IPS-15b (cell line): ENCODE results near the gene BAZ1B.
"Not testable (repeated sequence)": the region's sequence is repeated elsewhere in the genome, so short reads cannot be mapped to it uniquely, and the experiment has no call there.

ENCODE experiments used
- H3K27me3 ChIP-seq: one replicate; pipeline ENCODE4 v1.6.1; 2013; ENCODE audit warnings: low read length; ENCODE audit not compliant: control insufficient read depth, insufficient read depth
- H3K36me3 ChIP-seq: one replicate; pipeline ENCODE4 v1.6.1; 2013; ENCODE audit warnings: low read length; ENCODE audit not compliant: control insufficient read depth, insufficient read depth
- H3K4me1 ChIP-seq: one replicate; pipeline ENCODE4 v1.6.1; 2013; ENCODE audit warnings: mild to moderate bottlenecking, low read length; ENCODE audit not compliant: control insufficient read depth, insufficient read depth
- H3K4me3 ChIP-seq: one replicate; pipeline ENCODE4 v1.5.1; 2013; ENCODE audit warnings: low read depth, low read length
- H3K9ac ChIP-seq: one replicate; pipeline ENCODE4 v1.6.1; 2013; ENCODE audit warnings: low read depth, mild to moderate bottlenecking, low read length
- H3K9me3 ChIP-seq: one replicate; pipeline ENCODE4 v1.6.1; 2013; ENCODE audit warnings: mild to moderate bottlenecking, low read length; ENCODE audit not compliant: control insufficient read depth, insufficient read depth

Gene BAZ1B

DNA sequence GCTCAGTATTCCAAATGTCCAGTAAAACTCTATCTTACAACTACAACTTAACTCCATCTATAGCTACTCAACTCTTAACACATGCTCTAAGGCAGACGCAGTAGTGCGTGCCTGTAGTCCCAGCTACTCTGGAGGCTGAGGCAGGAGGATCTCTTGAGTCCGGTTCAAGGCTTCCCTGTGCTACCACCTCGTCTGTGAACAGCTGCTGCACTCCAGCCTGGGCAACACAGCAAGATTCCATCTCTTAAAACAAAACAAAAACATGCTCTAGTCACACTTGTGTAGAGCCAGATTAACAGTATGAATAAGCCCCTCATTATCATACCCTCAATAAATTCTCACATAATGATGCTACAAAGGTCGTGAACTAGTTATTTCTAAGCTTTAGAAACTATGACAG is 3.6 kb downstream of the BAZ1B start:
- Histone ChIP-seq H3K4me1 (no peaks in the 10 kb centered on the region), H3K27me3 (no peaks in the 10 kb centered on the region), H3K9ac (no peak overlapping the region), H3K9me3 (no peaks in the 10 kb centered on the region), H3K4me3 (peak overlapping the region; percentile 10), H3K36me3 (peaks cover 21% of the 10 kb centered on the region)

DNA sequence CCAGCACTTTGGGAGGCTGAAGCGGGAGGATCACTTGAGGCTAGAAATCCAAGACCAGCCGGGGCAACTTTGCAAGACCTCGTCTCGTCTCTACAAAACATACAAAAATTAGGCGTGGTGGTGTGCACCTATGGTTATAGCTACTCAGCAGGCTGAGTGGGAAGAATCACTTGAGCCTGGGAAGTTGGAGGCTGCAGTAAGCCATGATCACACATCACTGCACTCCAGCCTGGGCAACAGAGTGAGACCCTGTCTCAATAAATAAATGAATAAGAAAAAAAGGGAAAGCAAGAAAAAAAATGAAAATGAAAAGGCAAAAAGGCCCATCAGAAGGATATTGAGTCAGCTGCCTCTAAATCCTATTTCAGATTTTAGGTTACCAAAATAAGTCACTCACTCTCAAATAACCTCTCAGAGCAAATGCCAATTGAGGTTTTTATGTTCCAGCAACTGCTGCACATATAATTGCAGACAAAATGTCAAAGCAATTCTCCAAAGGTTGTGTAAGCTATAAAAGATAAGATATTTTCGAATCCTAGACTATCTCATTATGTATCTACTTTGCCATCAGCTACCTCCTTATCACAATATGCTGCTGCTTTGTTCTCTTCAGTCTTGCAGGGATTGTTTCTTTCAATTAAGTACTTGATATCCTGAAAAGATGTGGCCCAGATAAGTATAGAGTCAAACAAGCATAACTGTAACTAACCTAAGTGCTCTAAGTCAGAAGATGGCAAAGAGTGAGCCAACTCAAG is 4.7 kb downstream of the BAZ1B start:
- Histone ChIP-seq H3K4me3 (no peak overlapping the region), H3K9me3 (no peaks in the 10 kb centered on the region), H3K9ac (no peak overlapping the region), H3K36me3 (peaks cover 25% of the 10 kb centered on the region), H3K4me1 (no peaks in the 10 kb centered on the region), H3K27me3 (no peaks in the 10 kb centered on the region)

DNA sequence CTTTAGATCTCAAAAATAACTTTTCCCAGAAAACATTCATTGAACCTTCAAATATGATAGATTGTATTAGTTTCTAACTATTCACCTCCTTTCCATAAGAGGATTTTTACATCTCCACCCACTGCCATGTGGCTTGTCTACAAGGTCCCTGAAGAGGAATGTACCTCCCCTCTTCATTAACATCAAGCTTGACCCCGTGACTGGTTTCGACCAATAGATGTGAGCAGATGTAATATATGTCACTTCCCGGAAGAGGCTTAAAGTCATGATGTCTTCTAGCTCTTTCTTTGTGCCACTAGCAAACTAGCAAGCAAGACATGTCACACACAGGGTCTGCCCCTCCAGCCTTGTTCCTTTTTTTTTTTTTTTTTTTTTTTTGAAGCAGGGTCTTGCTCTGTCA is 6.9 kb downstream of the BAZ1B start:
- Histone ChIP-seq H3K9ac (no peak overlapping the region), H3K9me3 (no peaks in the 10 kb centered on the region), H3K4me3 (no peak overlapping the region), H3K4me1 (no peaks in the 10 kb centered on the region), H3K27me3 (no peaks in the 10 kb centered on the region), H3K36me3 (peaks cover 23% of the 10 kb centered on the region)

DNA sequence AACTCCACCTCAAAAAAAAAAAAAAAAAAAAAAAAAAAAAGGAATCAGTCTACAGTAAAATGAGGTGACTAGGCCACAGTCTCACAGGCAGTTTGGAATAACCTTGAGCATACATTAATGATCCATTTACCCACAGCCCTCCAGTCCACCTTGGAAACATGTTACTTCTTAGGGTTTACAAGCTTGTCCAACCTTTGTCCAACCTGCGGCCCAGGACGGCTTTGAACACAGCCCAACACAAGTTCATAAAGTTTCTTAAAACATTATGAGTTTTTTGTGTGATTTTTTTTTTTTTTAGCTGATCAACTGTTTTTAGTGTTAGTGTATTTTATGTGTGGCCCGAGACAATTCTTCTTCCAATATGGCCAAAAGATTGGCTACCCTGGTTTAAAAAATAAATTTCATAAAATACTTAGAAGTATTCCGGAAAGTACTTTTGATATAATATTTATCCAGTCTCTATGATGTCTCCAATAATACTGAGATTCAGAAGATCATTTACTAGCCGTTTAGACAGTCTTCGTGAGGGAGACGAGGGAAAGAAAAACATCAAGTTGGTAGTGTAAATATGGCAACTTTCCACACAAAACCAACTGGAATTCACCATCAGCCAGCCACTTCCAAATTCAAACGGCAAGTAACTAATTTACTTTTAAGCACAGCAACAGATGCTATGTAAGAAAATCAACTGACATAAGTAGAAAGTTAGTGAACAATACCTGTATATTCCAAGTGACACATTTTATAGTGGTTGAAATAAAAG is 9.9 kb downstream of the BAZ1B start:
- no peak overlapping the region for H3K4me3 ChIP-seq
- no peaks in the 10 kb centered on the region for H3K4me1 ChIP-seq
- no peaks in the 10 kb centered on the region for H3K27me3 ChIP-seq
- H3K9me3 ChIP-seq, result no peaks in the 10 kb centered on the region
- no peak overlapping the region for H3K9ac ChIP-seq
- peaks cover 37% of the 10 kb centered on the region for H3K36me3 ChIP-seq

DNA sequence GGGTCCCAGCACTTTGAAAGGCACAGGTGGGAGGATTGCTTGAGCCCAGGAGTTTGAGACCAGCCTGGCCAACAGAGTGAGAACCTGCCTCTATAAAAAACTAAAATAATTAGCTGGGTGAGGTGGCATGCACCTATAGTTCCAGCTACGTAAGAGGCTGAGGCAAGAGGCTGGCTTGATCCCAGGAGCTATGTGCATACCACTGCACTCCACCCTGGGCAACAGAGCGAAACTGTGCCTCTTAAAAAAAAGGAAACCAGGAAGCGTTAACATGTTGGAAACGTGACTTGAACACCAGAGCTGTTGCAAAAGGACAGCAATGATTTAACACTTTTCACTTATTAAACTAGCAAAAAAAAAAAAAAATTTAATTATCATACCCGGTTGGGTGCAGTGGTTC is 12.6 kb downstream of the BAZ1B start:
- Histone ChIP-seq H3K4me1 (no peaks in the 10 kb centered on the region), H3K9me3 (no peaks in the 10 kb centered on the region), H3K9ac (no peak overlapping the region), H3K36me3 (peaks cover 41% of the 10 kb centered on the region), H3K4me3 (no peak overlapping the region), H3K27me3 (no peaks in the 10 kb centered on the region)

DNA sequence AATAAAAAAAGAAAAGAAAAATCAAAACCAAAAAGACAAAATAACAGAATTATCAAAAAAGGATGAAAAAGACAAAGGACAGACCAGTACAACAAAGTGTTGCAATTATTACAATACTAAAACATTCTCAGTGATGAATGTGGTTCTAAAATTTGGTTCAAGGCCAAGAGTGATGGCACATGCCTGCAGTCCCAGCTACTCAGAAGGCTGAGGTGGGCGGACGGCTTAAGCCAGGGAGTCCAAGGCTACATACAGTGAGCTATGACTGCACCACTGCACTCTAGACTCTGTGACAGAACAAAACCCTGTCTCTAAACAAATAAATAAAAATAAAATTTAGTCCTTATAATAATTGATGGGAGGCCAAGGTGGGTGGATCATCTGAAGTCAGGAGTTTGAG is 14.5 kb downstream of the BAZ1B start:
- H3K9me3 ChIP-seq, result no peaks in the 10 kb centered on the region
- no peaks in the 10 kb centered on the region for H3K4me1 ChIP-seq
- no peak overlapping the region for H3K4me3 ChIP-seq
- no peak overlapping the region for H3K9ac ChIP-seq
- peaks cover 50% of the 10 kb centered on the region for H3K36me3 ChIP-seq
- no peaks in the 10 kb centered on the region for H3K27me3 ChIP-seq

- Histone ChIP-seq H3K4me1 (no peaks in the 10 kb centered on the region), H3K4me3 (no peak overlapping the region), H3K36me3 (peaks cover 60% of the 10 kb centered on the region), H3K9me3 (no peaks in the 10 kb centered on the region), H3K9ac (no peak overlapping the region), H3K27me3 (no peaks in the 10 kb centered on the region)
Observed at GRCh38 chr7:73504920-73505319, 17.2 kb downstream of the BAZ1B start.

GRCh38 chr7:73504017-73504416 is 18.1 kb downstream of the BAZ1B start:
- no peak overlapping the region for H3K4me3 ChIP-seq
- no peak overlapping the region for H3K9ac ChIP-seq
- H3K4me1 ChIP-seq, result no peaks in the 10 kb centered on the region
- no peaks in the 10 kb centered on the region for H3K9me3 ChIP-seq
- H3K27me3 ChIP-seq, result no peaks in the 10 kb centered on the region
- H3K36me3 ChIP-seq, result peaks cover 59% of the 10 kb centered on the region

DNA sequence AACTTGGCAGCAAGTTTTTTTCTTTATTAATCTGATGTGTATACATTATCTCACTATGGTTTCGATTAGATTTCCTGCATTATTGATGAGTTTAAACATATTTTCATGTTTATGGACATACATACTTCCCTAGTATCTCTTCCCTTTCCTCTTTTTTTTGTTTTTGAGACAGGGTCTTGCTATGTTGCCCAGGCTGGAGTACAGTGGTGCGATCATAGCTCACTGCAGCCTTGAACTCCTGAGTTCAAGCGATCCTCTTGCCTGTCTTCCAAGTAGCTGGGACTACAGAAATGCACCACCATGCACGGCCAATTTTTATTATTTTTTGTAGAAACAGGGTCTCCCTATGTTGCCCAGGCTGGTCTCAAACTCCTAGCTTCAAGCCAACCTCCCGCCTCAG is 18.9 kb downstream of the BAZ1B start:
- Histone ChIP-seq H3K9ac (no peak overlapping the region), H3K9me3 (no peaks in the 10 kb centered on the region), H3K36me3 (peaks cover 63% of the 10 kb centered on the region), H3K27me3 (no peaks in the 10 kb centered on the region), H3K4me1 (no peaks in the 10 kb centered on the region), H3K4me3 (no peak overlapping the region)

- Histone ChIP-seq H3K4me3 (no peak overlapping the region), H3K9ac (no peak overlapping the region), H3K27me3 (no peaks in the 10 kb centered on the region), H3K4me1 (no peaks in the 10 kb centered on the region), H3K36me3 (peaks cover 58% of the 10 kb centered on the region), H3K9me3 (no peaks in the 10 kb centered on the region)
Observed at GRCh38 chr7:73496626-73497025, 25.5 kb downstream of the BAZ1B start.

GRCh38 chr7:73495507-73495906 is 26.6 kb downstream of the BAZ1B start:
- peaks cover 50% of the 10 kb centered on the region for H3K36me3 ChIP-seq
- H3K27me3 ChIP-seq, H3K4me1 ChIP-seq, H3K9me3 ChIP-seq, H3K4me3 ChIP-seq, H3K9ac ChIP-seq: not testable (repeated sequence)

GRCh38 chr7:73489976-73490375 is 32.1 kb downstream of the BAZ1B start:
- H3K9ac ChIP-seq, result no peak overlapping the region
- H3K27me3 ChIP-seq, result no peaks in the 10 kb centered on the region
- H3K9me3 ChIP-seq, result no peaks in the 10 kb centered on the region
- no peaks in the 10 kb centered on the region for H3K4me1 ChIP-seq
- H3K36me3 ChIP-seq, result peaks cover 29% of the 10 kb centered on the region
- H3K4me3 ChIP-seq, result no peak overlapping the region
